GM10847 (cell line): ENCODE results near the gene CSRP2.
A peak's percentile ranks its signal among the peaks of the same experiment; 100 is the strongest.

Experiments used
- POLR2A ChIP-seq: IDR thresholded peaks from 2 replicates; pipeline ENCODE4 v1.6.1; 2011; ENCODE audit not compliant: insufficient read length; ENCODE audit errors: extremely low read depth

CSRP2 gene

GRCh38 chr12:76878899-76879709 is at the start of gene CSRP2:
Gene CSRP2 (minus strand): TSS chr12:76879019. CDS start chr12:76866260, 12,759 bp downstream.
- TF ChIP-seq POLR2A = peak; percentile 41

- no peak for TF ChIP-seq POLR2A
These were observed 48.5 kb upstream of the CSRP2 start for GRCh38 chr12:76927170-76927784.

- TF ChIP-seq POLR2A = no peak
These were observed 46.3 kb upstream of the CSRP2 start for GRCh38 chr12:76925135-76925534.

GRCh38 chr12:76922866-76923265 is 44.0 kb upstream of the CSRP2 start:
- TF ChIP-seq POLR2A = no peak

- no peak for TF ChIP-seq POLR2A
These were observed 43.3 kb upstream of the CSRP2 start for GRCh38 chr12:76921891-76922664.

GRCh38 chr12:76921100-76921471 is 42.3 kb upstream of the CSRP2 start:
- TF ChIP-seq POLR2A = no peak

GRCh38 chr12:76920172-76921099 is 41.6 kb upstream of the CSRP2 start:
- no peak for TF ChIP-seq POLR2A

GRCh38 chr12:76919383-76920171 is 40.8 kb upstream of the CSRP2 start:
- no peak for TF ChIP-seq POLR2A

GRCh38 chr12:76916170-76916540 is 37.3 kb upstream of the CSRP2 start:
- no peak for TF ChIP-seq POLR2A

GRCh38 chr12:76915361-76916169 is 36.7 kb upstream of the CSRP2 start:
- TF ChIP-seq POLR2A = no peak

- TF ChIP-seq POLR2A = no peak
These were observed 35.5 kb upstream of the CSRP2 start for GRCh38 chr12:76914102-76914859.

GRCh38 chr12:76909290-76909689 is 30.5 kb upstream of the CSRP2 start:
- no peak for TF ChIP-seq POLR2A

- TF ChIP-seq POLR2A = no peak
These were observed 29.6 kb upstream of the CSRP2 start for GRCh38 chr12:76908303-76909017.
